Upper lobe of left lung (tissue), 6 donors: ENCODE results near the gene HSPB6. TPM values are rescaled to one million over a fixed set of nuclear protein-coding genes. Genes with fewer than 3 reads are reported as not detected.

Experiments
- ATAC-seq, 2 donors: fragments of 200-7000 bp; cut with Tn5 transposase; one replicate each; pipeline ENCODE4 v1.9.1; 2022; ENCODE audit warnings: mild to moderate bottlenecking in 2 of 2, moderate library complexity in 2 of 2; ENCODE audit not compliant: low FRiP score in 2 of 2
- DNase-seq, 2 donors: peaks; one replicate each; pipeline ENCODE4 v3.0.0-alpha.2; 2019 to 2020
- H3K27ac ChIP-seq, 4 donors: fragments of 200-600 bp; sonication (generic); one replicate each; pipeline ENCODE4 v1.5.1; 2016 to 2019
- H3K27me3 ChIP-seq, 4 donors: fragments of 200-600 bp; sonication (generic); one replicate each; pipeline ENCODE4 v1.5.1; 2017 to 2019
- H3K36me3 ChIP-seq, 4 donors: fragments of 200-600 bp; sonication (generic); one replicate each; pipeline ENCODE4 v1.5.1; 2016 to 2019
- H3K4me1 ChIP-seq, 4 donors: fragments of 200-600 bp; sonication (generic); one replicate each; pipeline ENCODE4 v1.5.1; 2018 to 2019
- H3K4me3 ChIP-seq, 4 donors: fragments of 200-600 bp; sonication (generic); one replicate each; pipeline ENCODE4 v1.5.1; 2017 to 2019; ENCODE audit warnings: mild to moderate bottlenecking in 2 of 4, moderate library complexity in 1 of 4
- H3K9me3 ChIP-seq, 4 donors: fragments of 200-600 bp; sonication (generic); one replicate each; pipeline ENCODE4 v1.5.1; 2018 to 2019
- EP300 ChIP-seq, 4 donors: sonication (generic); formaldehyde crosslinking; IDR thresholded peaks; one replicate each; pipeline ENCODE4 v1.5.1; 2017; ENCODE audit warnings: antibody characterized with exemption in 4 of 4, control low read depth in 2 of 4
- POLR2A ChIP-seq, 4 donors: fragments of 450-650 bp; IDR thresholded peaks; one replicate each; pipeline ENCODE4 v1.5.1; 2016 to 2017; ENCODE audit warnings: antibody characterized with exemption in 4 of 4, mild to moderate bottlenecking in 2 of 4
- POLR2AphosphoS5 ChIP-seq, 2 donors: sonication (generic); formaldehyde crosslinking; IDR thresholded peaks; one replicate each; pipeline ENCODE4 v1.5.1; 2017; ENCODE audit warnings: antibody characterized with exemption in 2 of 2
- WGBS, 2 donors: methylation state at CpG; one replicate each; pipeline ENCODE4 v1.1.5; 2017 to 2018; 5-methylcytosine and 5-hydroxymethylcytosine counted together
- total RNA-seq, 6 donors: library from RNA; depleted of rRNA in 4 of 6; stranded (reverse); fragments of >200 nt in 4 of 6; gene quantifications; one replicate each; pipeline versions ENCODE4 v1.1.0 to v1.2.1, GENCODE V29; 2016 to 2021
- TF ChIP-seq, protein P1 (sequence below), 6 experiments: fragments of 450-650 bp in 4 of 6; fragments of 200-600 bp in 2 of 6; sonication (generic) in 2 of 6; IDR thresholded peaks; one replicate each; pipeline ENCODE4 v1.5.1; 2016 to 2019; ENCODE audit warnings: antibody characterized with exemption in 6 of 6
- donor health status: DM: no; HTN: no; CAD: no; lungs with moderate emphysema.
- donor health status: DM: no; HTN: yes; CAD: no; lungs with severe emphysema.

Gene HSPB6
- total RNA-seq, 6 donors from 2014 or later = 4.2 to 46.2 (median 18.4) TPM

DNA sequence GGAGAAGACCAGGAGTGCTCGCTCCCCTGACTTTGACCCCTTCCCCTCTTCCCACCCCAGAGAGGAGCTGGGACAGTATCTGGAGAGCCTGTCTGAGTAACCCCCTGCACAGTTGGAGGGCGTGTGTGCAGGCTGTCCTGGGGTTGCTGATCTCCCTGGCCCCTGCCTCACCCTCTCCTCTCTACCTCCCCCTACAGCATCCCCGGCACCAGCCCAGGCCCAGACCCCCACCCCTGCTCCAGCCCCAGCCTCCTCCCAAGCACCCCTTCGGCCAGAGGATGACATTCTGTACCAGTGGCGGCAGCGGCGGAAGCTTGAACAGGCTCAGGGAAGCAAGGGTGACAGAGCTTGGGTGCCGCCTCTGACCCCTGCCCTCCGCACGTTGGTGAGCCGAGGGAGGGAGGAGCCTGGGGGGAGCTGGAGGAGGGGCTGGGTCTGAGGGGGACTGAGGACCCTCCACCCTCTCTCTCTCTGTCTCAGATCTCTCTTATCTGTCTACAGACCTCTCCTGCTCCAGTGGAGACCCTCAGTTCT is 9.8 kb upstream of the HSPB6 start:
- Histone ChIP-seq H3K9me3 (no peaks in the 10 kb centered on the region), H3K27ac (no peak overlapping the region), H3K4me1 (no peaks in the 10 kb centered on the region), H3K4me3 (no peak overlapping the region), H3K36me3 (peaks cover 0 to 61% (median 34%) of the 10 kb centered on the region in 4 donors), H3K27me3 (no peaks in the 10 kb centered on the region)
- DNase-seq = no peak
- TF ChIP-seq EP300 (IDR thresholded peaks at IDR 0.05) (no peak), POLR2A (IDR thresholded peaks at IDR 0.05) (no peak), POLR2AphosphoS5 (IDR thresholded peaks at IDR 0.05) (no peak)
- TF ChIP-seq, protein P1, sequence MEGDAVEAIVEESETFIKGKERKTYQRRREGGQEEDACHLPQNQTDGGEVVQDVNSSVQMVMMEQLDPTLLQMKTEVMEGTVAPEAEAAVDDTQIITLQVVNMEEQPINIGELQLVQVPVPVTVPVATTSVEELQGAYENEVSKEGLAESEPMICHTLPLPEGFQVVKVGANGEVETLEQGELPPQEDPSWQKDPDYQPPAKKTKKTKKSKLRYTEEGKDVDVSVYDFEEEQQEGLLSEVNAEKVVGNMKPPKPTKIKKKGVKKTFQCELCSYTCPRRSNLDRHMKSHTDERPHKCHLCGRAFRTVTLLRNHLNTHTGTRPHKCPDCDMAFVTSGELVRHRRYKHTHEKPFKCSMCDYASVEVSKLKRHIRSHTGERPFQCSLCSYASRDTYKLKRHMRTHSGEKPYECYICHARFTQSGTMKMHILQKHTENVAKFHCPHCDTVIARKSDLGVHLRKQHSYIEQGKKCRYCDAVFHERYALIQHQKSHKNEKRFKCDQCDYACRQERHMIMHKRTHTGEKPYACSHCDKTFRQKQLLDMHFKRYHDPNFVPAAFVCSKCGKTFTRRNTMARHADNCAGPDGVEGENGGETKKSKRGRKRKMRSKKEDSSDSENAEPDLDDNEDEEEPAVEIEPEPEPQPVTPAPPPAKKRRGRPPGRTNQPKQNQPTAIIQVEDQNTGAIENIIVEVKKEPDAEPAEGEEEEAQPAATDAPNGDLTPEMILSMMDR (IDR thresholded peaks at IDR 0.05) = no peak
- ATAC-seq = peak in 1 of 2 donors; percentile 7
- 97 to 100% methylated on average over 2 to 10 of the region's 11 CpGs for WGBS, 2 donors

DNA sequence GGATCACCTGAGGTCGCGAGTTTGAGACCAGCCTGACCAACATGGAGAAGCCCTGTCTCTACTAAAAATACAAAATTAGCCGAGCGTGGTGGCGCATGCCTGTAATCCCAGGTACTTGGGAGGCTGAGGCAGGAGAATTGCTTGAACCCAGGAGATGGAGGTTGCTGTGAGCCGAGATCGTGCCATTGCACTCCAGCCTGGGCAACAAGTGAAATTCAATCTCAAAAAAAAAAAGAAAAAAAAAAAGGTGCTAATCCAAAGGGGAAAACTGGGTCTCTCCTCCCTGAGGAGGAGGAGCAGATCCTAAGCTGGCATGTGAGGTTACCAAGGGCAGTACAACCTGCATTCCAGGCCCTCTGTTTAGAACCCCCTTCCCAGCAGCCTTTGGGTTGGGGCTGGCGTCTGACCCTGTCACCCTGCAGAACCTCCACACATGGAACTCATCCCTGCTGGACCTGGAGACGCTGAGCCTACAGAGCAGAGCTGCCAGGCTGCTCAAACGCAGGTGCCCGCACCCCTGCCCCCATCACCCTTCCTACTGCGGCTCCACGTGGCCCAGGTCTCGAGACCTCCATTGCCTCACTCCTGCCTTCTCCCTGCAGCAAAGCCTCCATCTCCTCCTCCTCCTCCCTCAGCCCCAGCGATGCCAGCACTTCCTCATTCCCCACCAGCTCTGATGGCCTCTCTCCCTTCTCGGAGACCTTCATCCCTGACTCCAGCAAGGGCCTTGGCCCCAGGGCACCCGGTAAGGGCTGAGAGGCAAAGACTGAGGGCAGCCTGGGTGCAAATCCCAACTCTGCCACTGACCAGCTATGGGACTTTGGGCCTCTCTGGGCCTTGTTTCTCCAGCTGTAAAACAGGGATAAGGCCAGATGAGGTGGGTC is 7.8 kb upstream of the HSPB6 start:
- no peak for DNase-seq
- WGBS, 2 donors = 94 to 95% methylated on average over 17 of the region's 17 CpGs

DNA sequence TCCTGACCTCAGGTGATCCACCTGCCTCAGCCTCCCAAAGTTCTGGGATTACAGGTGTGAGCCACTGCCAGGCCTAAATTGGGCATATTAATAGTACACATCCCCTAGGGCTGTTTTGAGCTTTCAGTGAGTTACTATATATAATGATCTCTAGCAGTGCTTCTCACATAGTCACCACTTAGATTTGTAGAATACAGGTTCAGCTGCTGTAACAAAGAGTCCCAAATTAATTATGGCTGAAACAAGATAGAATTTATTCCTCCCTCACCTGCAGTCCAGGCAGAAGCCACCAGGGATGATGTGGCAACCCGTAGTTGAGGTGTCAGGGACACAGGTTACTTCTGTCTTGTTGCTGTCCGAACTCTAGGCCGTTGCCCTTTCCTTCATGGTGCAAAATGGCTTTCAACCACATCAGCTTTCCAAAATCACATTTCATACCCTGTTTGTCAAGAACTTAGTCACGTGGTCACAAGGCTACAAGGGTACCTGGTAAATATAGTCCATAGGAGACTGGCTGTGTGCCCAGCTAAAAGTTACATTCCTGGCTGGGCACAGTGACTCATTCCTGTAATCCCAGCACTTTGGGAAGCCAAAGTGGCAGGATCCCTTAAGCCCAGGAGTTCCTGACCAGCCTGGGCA is 4.0 kb upstream of the HSPB6 start:
- DNase-seq (no peak), ATAC-seq (no peak)
- TF ChIP-seq POLR2A (IDR thresholded peaks at IDR 0.05) = no peak
- Histone ChIP-seq H3K9me3 (no peaks in the 10 kb centered on the region), H3K4me1 (peaks cover 27 to 33% (median 28%) of the 10 kb centered on the region in 4 donors), H3K27me3 (peaks cover 0 to 3% (median 0%) of the 10 kb centered on the region in 4 donors), H3K4me3 (no peak overlapping the region), H3K36me3 (peaks cover 0 to 40% (median 30%) of the 10 kb centered on the region in 4 donors), H3K27ac (no peak overlapping the region)
- 93 to 95% methylated on average over 4 of the region's 4 CpGs for whole genome bisulfite sequencing, 2 donors

More for the DNA sequence above, 7.8 kb upstream of the HSPB6 start:
- Histone ChIP-seq H3K4me1 (peaks cover 0 to 4% (median 0%) of the 10 kb centered on the region in 4 donors), H3K36me3 (peaks cover 0 to 65% (median 35%) of the 10 kb centered on the region in 4 donors), H3K27me3 (no peaks in the 10 kb centered on the region), H3K4me3 (no peak overlapping the region), H3K27ac (no peak overlapping the region), H3K9me3 (no peaks in the 10 kb centered on the region)
- no peak for ATAC-seq
- TF ChIP-seq POLR2AphosphoS5 (IDR thresholded peaks at IDR 0.05) = no peak
- TF ChIP-seq EP300 (IDR thresholded peaks at IDR 0.05) = no peak
- TF ChIP-seq, protein P1 (IDR thresholded peaks at IDR 0.05) = no peak
- TF ChIP-seq POLR2A (IDR thresholded peaks at IDR 0.05) = no peak

DNA sequence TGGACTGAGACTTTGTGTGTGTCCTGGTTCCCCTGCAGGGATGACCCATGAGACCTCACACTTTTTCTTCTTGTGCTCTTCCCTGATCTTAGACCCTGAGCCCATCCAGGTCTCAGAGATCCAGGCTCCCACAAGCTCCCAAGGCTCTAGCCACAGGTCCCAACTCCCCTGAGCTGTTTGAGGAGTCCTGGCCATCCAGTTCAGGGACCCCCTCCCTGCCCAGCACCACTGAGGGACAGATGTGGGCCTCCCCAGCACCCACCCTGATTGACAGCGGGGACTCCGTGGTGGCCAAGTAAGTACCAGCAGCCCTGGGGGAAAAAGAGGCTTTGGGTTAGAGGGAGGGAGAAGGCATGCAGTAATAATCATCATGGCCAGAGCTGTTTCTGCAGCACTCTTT is 2.9 kb upstream of the HSPB6 start:
- Histone ChIP-seq H3K4me1 (peaks cover 32 to 43% (median 34%) of the 10 kb centered on the region in 4 donors), H3K27me3 (peaks cover 0 to 3% (median 1%) of the 10 kb centered on the region in 4 donors), H3K36me3 (peaks cover 0 to 30% (median 22%) of the 10 kb centered on the region in 4 donors), H3K27ac (no peak overlapping the region), H3K9me3 (no peaks in the 10 kb centered on the region), H3K4me3 (no peak overlapping the region)
- DNase-seq = no peak
- WGBS, 2 donors = 96 to 100% methylated on average over 1 to 2 of the region's 2 CpGs
- TF ChIP-seq POLR2A (IDR thresholded peaks at IDR 0.05) (no peak), EP300 (IDR thresholded peaks at IDR 0.05) (no peak), POLR2AphosphoS5 (IDR thresholded peaks at IDR 0.05) (no peak)
- TF ChIP-seq, protein P1 (IDR thresholded peaks at IDR 0.05) = no peak
- ATAC-seq = no peak
